ENCODE measurements around the gene SH3GLB2.
A peak's percentile ranks its signal among the peaks of the same experiment; 100 is the strongest.
"Not testable (repeated sequence)": the region's sequence is repeated elsewhere in the genome, so short reads cannot be mapped to it uniquely, and the experiment has no call there.

The SH3GLB2 gene

GRCh38 chr9:129052592-129052991 lies 24.5 kb upstream of the SH3GLB2 start:
- no peak for DNase-seq

DNA sequence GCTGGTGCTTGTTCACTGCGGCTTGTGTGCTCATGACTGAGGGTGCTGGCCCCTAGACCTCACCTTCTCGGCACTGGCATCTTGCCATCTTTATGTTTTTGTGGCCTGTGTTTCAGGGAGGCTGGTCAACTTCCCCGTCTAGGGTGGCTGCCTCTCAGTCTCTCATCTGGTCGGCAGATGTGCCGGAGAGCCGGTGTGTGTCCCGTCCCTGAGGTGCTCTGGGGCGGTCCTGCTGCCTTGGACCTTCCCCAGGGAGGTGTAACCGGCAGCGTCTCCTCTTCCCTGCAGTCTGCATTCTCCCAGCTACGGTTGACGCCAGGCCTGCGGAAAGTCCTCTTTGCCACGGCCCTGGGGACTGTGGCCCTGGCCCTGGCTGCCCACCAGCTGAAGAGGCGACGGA lies 13.9 kb upstream of the SH3GLB2 start:
- no peak for DNase-seq

DNA sequence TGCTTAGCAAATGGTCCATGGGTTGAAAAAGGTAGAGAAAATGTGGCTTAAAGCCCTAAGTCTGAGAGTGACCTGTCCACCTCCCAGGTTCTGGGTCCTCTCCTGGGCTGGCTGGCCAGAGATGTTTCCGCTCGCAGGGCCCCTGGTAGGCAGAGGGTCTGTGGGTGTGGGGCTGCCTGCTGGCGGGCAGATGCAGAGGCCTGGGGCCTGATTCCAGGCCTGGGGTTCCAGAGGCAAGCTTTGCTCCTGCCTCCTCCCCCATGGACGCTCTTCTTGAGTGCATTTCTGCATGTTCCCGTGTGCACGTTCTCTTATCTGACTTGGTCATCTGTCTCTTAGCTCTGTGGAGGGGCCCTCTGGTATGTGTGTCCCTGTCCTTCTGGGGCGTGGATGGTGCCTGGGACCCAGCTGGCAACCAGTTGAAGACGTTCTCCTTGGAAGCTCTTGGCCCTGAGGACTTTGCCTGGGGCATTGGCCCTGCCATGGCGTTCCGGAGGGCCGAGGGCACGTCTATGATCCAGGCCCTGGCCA lies 12.0 kb upstream of the SH3GLB2 start:
- no peak for DNase-seq

- DNase-seq: no peak
Measured at GRCh38 chr9:129038109-129038852, 10.2 kb upstream of the SH3GLB2 start.

GRCh38 chr9:129037767-129038098 lies 9.6 kb upstream of the SH3GLB2 start:
- no peak for DNase-seq

GRCh38 chr9:129036923-129037766 lies 9.0 kb upstream of the SH3GLB2 start:
- DNase-seq: no peak

DNA sequence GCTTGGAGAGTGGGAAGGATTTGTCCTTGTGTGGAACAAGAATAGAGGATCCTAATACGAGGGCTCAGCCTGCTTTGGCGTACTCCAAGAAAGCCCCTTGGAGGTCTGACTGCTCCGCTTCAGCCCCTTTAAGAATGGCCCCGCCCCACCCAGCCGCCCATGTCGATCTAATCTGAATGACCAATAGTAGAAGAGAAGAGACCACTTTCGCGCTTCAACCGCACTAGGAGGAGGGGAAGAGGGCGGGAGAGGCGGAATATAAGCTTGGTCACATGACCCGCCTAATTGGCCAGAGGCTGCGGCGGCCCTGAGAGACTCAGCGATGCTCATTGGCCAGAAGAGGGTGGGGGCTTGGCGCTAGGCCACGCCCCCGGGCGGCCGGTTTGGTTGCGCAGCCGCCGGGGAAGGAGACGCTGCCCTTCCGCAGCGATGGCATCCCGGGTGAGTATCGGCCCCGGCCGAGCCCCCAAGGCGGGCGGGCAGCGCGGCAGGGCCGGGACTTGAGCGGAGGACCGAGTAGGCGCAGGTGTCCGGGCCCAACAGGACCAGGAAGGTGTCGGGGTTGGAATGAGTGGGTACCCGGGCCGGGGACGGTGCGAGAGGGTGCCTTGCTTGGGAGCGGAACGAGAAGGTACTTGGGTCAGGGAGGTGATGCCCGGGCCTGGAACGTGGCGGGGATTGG lies 8.3 kb upstream of the SH3GLB2 start, which contains the start of gene MIGA2:
Gene MIGA2 (plus strand): TSS at position 386 of the 682 bp plus-strand sequence. CDS start 3,969 bp downstream, outside the sequence.
- DNase-seq: peak; percentile 97

- DNase-seq: not testable (repeated sequence)
Measured at GRCh38 chr9:129035838-129036237, 7.7 kb upstream of the SH3GLB2 start.

DNA sequence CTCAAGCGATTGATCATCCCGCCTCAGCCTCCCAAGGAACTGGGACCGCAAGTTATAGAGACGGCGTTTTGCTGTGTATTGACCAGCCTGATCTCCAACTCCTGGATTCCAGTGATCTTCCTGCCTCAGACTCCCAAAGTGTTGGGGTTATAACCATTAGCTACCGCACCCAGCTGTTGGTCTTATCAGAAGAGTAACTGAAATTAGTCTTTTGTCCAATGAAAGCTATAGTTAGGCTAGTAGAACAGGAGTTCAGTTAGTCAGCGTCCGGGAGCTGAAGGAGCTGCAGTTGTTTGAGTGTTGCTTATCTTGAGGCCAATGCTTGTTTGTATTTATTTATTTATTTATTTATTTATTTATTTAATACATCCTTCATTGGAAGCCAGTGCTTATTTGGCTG lies 5.1 kb upstream of the SH3GLB2 start:
- no peak for DNase-seq

DNA sequence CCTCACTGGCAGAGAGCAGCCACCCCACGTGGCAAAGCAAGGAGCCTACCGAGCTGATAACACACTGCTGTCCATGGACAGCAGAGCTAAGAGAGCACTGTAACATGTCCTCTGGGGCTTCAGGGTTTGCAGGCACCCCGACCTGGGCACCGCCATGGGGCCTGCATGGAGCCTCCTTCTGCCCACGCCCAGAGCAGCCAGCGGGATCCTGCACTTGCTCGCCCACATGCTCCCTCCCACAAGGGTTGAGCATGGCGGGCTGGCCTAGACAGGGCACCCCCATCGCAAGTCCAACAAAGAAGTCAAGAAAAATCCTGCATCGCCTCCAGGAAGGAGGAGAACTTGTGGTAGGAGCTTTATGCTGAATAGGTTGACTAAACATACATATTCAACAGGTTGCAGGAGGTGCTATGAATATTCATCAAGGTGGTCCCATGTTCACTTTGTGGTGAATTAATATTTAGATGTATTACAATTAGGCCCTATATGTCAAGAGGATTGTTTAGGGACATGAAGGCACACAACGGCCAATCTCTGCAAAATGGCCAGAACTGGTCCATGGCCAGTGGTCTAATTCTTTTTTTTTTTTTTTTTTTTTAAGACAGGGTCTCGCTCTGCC lies 4.5 kb upstream of the SH3GLB2 start:
- DNase-seq: no peak

GRCh38 chr9:129031514-129031913 lies 3.4 kb upstream of the SH3GLB2 start:
- no peak for DNase-seq

DNA sequence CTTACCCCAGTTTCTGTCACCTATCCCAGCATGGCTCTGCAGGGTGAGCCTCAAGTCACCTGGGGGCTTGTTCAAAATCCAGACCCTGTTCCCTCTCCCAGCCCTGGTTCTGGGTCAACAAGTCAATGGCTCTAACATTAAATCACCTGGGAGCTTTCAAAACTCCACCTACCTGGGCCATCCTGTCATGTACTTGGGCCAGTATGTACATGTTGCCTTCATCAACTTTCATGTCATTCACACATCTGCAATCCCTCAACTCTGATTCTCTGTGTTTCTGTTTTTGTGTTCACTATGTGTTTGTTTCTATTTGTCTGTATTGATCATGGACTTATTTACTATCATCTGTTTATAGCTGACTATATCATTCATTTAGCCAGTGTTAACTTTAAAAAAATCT lies 2.1 kb upstream of the SH3GLB2 start:
- DNase-seq: no peak

- DNase-seq: peak; percentile 80
Measured at GRCh38 chr9:129027685-129028191, 393 bp downstream of the SH3GLB2 start.

DNA sequence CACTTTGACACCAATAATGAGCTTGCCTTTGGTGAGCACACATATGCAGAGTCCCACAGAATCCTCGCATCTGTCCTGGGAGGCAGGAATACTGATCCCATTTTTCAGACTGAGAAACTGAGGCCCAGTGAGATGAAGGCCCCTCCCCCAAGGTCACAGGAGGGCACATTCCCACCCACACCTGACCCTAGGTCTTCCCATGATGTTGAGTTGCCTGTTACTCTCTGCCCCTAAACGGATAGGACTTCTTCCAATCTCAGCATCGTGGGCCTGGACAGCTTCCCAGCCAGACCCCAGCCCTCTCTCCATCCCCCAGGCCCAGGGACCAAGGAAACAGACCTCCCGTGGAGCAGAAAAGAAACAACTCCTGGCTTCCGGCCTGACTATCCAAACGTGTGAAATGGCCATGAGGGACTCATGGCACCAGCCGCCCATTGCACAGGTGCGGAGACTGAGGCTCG lies 877 bp downstream of the SH3GLB2 start:
- no peak for DNase-seq

DNA sequence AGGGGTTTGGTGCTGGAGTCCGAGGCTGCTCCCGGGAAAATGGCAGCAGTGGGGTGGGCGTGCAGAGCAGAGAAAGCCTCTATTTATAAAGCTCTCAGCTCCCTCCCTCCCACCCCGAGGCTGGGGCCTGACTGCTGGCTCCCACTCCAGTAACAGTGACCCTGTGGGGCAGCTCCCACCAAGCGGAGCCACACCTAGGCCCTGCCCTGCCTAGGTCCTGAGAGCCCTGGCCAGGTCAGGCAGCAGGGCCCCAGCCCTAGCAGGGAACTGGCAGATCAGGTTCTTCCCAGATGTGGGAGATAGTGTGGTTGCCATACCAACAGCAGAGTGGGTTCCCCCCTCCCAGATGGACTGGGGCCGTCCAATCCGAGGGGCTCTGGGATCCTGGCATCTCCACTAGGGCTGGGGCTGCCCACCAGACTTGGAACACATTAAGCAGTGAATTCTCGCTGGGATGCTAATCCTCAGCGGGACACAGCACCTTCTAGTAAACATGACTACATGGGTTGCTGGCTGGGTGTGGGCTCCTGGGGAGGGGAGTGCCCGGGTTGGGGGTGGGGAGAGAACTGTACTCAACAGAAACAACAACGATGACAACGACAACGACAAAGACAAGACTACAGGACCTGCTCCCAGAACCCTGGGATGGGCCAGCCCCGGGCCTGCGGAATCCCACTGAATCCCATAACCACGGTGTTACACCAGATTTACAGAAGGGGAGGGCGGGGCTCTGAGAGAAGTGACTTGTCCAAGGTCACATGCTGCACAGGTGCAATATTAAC lies 1.5 kb downstream of the SH3GLB2 start:
- DNase-seq: no peak

- no peak for DNase-seq
Measured at GRCh38 chr9:129023908-129024233, 4.3 kb downstream of the SH3GLB2 start.

- DNase-seq: no peak
Measured at GRCh38 chr9:129023036-129023907, 4.9 kb downstream of the SH3GLB2 start.

- no peak for DNase-seq
Measured at GRCh38 chr9:129022037-129022436, 6.1 kb downstream of the SH3GLB2 start.

GRCh38 chr9:129021091-129021490 lies 7.0 kb downstream of the SH3GLB2 start:
- no peak for DNase-seq

DNA sequence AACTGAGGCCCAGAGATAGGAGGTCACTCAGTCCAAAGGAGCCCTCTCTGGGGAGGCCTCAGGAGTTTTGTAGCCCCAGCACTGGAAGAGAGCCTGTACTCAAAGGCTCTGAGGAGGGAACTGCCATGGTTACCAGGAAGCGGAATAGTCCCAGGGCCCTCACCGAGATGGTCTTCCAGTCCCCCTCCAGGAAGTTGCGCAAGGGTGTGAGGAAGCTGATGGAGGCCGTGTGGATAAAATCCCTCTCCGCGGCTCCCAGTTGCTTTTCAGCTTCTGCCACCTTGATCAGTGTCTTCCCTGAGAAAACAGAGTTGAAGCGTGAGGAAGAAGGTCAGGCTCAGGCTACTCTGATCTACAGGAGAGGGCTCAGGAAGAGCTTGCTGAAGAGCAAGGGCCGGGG lies 13.5 kb downstream of the SH3GLB2 start:
- DNase-seq: no peak

- DNase-seq: no peak
Measured at GRCh38 chr9:129014124-129014523, 14.0 kb downstream of the SH3GLB2 start.
